Measurements from ENCODE around the gene MFN2.
A peak's percentile ranks its signal among the peaks of the same experiment; 100 is the strongest.
"Not testable (repeated sequence)": the region's sequence is repeated elsewhere in the genome, so short reads cannot be mapped to it uniquely, and the experiment has no call there.

Gene MFN2

DNA sequence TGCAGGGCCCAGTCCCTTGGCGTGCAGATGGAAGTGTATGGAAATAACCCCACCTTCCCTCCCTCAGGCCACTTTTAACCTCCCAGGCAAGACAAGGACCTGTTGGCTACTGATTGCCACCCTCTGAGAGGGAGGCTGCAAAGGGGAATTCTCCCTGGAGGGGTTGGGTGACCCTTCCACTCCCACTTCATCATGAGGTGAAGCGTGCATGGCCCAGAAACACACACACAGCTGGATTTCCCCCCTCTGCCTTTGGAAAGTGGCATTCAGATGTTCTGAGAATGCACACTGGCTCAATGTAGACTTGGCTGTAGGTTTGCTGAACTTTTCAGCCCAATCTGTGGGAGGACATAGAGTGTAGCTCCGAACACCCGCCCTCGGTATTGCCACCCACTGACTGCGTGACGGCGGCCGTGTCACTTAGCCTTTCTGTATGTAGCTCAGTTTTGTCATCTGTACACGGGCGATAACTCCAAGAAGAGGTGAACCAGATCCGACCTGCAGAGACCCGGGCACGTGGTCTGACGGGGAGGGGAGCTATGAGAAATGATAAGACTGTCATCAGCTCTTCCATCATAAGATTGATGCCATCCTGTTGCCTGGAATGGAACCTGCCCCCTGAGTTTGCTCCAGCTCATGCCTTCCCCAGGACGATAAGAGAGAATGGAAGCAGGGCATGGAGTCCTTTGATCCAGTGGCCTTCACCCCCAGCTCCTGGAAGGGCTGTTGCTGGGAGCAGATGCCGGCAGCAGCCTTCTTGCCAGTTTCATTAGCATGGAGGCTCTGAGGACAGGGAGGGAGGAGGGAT lies 58.3 kb downstream of the MFN2 start:
- no peak overlapping the region for H3K4me3 ChIP-seq (ENCODE audit: low read depth, low read length)
- no peak for DNase-seq (ENCODE audit: low read depth)

DNA sequence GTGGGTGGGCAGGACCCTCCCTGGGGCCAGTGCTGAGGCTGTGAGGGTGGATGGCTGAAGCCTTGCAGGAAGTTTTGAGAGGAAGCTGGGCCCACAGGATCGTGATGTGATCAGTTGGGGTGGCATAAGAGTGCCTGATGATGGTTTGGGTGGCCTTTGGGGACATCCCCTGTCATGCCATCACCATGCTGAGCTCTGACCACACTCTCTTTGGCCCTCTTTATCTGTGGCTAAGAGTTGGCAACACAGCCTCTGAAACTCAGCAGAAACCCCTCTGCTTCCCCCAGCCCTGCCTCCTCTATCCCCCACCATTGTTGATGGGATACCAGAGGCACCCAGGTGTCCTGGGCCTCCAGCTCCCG lies 58.9 kb downstream of the MFN2 start:
- no peak overlapping the region for H3K4me3 ChIP-seq (ENCODE audit: low read depth, low read length)
- DNase-seq (ENCODE audit: low read depth): no peak

GRCh38 chr1:12039824-12040456 lies 59.7 kb downstream of the MFN2 start:
- H3K4me3 ChIP-seq (ENCODE audit: low read depth, low read length); DNase-seq (ENCODE audit: low read depth): not testable (repeated sequence)

GRCh38 chr1:12040457-12041051 lies 60.3 kb downstream of the MFN2 start:
- no peak overlapping the region for H3K4me3 ChIP-seq (ENCODE audit: low read depth, low read length)
- DNase-seq (ENCODE audit: low read depth): peak; percentile 78

DNA sequence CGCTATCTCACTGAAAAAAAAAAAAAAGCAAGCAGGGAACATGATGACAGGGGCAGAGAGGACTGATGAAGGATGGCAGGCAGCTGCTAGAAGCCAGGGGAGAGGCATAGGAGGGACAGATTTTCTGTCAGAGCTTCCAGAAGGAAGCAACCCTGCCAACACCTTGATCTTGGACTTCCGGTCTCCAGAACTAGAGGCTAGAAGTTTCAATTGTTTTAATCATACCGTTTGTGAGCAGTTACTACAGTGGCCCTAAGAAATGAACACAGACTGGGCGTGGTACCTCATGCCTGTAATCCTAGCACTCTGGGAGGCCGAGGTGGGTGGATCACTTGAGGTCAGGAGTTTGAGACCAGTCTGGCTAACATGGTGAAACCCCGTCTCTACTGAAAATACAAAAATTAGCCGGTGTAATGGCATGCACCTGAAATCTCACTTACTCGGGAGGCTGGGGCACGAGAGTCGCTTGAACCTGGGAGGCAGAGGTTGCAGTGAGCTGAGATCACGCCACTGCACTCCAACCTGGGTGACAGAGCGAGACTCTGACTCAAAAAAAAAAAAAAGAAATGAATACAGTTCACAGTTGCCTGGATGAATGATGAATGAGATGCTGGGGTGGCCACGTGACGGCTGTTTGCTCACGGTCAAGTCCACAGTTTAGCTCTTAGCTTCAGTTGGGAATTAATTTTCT lies 64.1 kb downstream of the MFN2 start:
- H3K4me3 ChIP-seq (ENCODE audit: low read depth, low read length); DNase-seq (ENCODE audit: low read depth): not testable (repeated sequence)

- no peak overlapping the region for H3K4me3 ChIP-seq (ENCODE audit: low read depth, low read length)
- DNase-seq (ENCODE audit: low read depth): no peak
Observed at GRCh38 chr1:12046749-12047119, 66.5 kb downstream of the MFN2 start.

DNA sequence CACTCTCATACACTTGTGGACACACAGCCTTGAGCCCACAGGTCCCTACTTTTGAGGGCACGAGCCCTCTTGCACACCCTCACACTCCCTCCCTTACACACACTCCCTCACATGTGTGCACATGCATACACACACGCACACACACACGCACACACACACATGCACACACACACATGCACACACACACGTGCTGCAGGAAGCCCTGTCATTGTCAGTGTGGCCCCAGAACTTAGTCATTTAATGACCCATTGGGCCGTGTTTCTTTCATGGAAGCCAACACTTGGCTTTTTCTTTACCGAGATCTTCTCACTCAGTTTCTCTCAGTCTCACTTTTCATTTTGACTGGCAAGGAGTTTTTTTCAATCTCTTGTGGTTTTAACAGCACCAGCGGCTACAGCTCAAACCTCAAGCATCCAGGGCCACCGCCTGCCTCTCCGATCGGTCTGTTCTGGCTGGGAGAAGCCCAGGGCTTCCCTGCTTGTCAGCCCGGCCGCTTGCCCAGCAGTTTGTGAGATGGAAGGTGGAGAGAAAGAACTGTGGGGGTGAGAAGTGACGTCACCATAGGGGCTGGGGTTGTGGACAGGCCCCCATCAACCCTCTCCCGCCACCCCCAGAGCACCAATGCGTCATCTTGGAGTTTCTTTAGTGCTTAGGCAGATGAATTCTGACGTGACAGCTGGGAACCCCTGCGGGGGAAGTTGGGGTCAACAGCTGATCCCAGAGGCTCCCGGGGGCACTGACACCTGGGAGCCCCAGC lies 67.1 kb downstream of the MFN2 start:
- no peak for DNase-seq (ENCODE audit: low read depth)

DNA sequence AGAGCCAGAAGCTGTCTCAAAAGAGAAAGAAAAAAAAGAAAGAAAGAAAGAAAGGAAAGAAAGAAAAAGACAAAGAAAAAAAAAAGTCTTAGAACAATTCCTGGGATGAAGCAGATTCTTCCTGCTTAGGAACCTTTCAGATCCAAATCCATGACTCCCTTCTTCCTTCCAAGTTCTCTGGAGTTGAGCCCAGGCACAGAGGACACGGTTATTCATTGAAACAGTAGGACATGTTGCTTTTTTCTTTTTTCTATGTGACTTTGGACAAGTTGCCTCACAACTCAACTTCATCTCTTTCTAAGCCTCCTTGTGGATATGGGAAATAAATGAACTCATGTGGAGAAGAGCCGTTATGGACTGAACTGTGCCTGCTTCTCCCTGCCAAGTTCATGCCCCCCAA lies 68.1 kb downstream of the MFN2 start:
- no peak for DNase-seq (ENCODE audit: low read depth)
- no peak overlapping the region for H3K4me3 ChIP-seq (ENCODE audit: low read depth, low read length)

More for the DNA sequence above, 67.1 kb downstream of the MFN2 start:
- H3K4me3 ChIP-seq (ENCODE audit: low read depth, low read length): no peak overlapping the region

DNA sequence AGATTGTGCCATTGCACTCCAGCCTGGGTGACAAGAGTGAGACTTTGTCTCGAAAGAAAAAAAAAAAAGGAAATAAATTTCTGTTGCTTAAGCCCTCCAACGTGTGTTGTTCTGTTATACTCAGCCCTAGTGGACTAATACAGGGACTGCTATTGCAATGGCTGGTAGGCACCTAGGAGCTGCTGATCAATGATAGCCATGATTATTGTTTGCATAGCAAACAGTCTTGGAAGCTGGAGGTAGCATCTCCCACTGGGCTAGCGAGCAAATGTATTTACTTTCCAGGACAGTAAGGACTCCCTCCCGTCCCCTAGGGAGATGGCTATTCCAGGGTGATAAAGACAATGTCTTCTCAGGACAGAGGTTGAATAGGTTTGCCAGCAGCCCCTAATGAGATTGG lies 69.4 kb downstream of the MFN2 start:
- no peak for DNase-seq (ENCODE audit: low read depth)

DNA sequence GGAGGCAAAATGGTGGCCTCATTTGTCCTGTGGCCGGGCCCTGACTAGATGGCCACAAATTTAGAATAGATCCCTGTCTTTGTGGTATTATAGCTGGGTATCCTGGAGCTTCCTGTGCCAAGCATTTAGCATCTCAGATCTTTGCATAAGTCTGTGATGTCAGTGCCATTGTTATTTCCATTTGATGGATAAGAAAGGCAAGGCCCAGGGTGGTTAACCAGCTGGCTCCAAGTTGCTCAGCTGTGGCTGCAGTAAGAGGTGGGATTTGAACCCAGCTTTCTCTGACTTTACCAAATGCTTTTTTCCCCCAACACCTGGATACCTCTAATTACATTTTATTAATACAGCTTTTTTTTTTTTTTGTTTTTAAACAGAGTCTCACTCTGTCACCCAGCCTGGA lies 71.1 kb downstream of the MFN2 start:
- H3K4me3 ChIP-seq (ENCODE audit: low read depth, low read length): no peak overlapping the region
- no peak for DNase-seq (ENCODE audit: low read depth)

More for the DNA sequence above, 69.4 kb downstream of the MFN2 start:
- no peak overlapping the region for H3K4me3 ChIP-seq (ENCODE audit: low read depth, low read length)

GRCh38 chr1:12052008-12052573 lies 71.8 kb downstream of the MFN2 start:
- peak; percentile 57 for DNase-seq (ENCODE audit: low read depth)
- no peak overlapping the region for H3K4me3 ChIP-seq (ENCODE audit: low read depth, low read length)

DNA sequence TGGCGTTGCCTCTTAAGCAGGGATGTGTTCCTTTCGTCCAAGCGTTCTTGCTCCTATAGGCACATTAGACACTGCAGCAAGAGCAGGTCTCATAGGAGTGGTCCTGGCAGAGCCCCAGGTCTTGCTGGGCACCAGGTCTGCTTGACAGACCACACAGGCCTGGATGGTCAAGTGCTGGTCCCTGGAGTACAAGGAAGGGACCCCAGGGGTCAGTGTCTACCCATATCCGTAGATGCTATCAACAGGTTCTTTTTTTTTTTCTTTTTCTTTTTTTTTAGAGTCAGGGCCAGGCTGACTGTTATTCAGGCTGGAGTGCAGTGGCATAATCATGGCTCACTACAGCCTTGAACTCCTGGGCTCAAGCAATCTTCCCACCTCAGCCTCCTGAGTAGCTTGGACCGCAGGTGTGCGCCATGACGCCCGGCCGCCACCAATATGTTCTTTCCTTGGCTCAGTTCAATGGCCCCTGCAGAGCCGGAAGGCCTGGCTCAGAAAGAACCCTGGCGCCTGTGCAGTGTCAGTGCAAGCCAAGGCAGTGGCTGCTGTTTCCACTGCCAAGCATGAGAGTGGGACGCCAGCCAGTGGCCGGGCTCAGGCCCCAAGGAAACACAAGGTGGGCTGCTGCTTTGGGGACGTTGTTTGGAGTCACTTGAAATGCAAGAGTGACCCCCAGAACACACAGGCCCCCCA lies 72.9 kb downstream of the MFN2 start:
- no peak overlapping the region for H3K4me3 ChIP-seq (ENCODE audit: low read depth, low read length)
- no peak for DNase-seq (ENCODE audit: low read depth)

GRCh38 chr1:12053752-12054548 lies 73.7 kb downstream of the MFN2 start:
- DNase-seq (ENCODE audit: low read depth): no peak
- H3K4me3 ChIP-seq (ENCODE audit: low read depth, low read length): no peak overlapping the region

DNA sequence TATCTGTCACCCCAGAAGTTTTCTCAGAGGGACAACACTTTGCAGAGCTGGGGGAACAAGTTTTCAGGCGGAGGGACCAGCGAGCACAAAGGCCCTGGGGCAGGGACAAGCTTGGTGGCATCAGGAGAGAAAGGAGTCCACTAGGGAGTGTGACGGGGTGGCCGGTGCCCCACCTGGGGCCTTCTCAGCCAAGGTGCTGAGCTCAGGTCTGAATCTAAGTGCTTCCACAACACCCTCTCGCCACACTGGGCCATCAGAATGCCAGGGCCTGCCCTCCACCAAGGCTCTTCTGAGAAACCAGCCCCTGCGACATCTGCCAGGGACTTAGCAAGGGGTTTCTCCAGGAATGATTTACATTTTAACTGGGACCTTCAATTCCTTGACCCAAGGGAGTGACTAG lies 75.0 kb downstream of the MFN2 start:
- no peak for DNase-seq (ENCODE audit: low read depth)
- H3K4me3 ChIP-seq (ENCODE audit: low read depth, low read length): no peak overlapping the region

GRCh38 chr1:12056331-12056841 lies 76.1 kb downstream of the MFN2 start:
- H3K4me3 ChIP-seq (ENCODE audit: low read depth, low read length): no peak overlapping the region
- no peak for DNase-seq (ENCODE audit: low read depth)

- no peak for DNase-seq (ENCODE audit: low read depth)
- H3K4me3 ChIP-seq (ENCODE audit: low read depth, low read length): no peak overlapping the region
Observed at GRCh38 chr1:12057382-12057781, 77.1 kb downstream of the MFN2 start.

- DNase-seq (ENCODE audit: low read depth): no peak
Observed at GRCh38 chr1:12057940-12058687, 77.9 kb downstream of the MFN2 start.

More at GRCh38 chr1:12057940-12058687, 77.9 kb downstream of the MFN2 start:
- no peak overlapping the region for H3K4me3 ChIP-seq (ENCODE audit: low read depth, low read length)

Measured in skeletal muscle cell (primary cell).